ENCODE data around the gene TMEM95. TPM values are rescaled to one million over a fixed set of nuclear protein-coding genes. Genes with fewer than 3 reads are reported as not detected.

TMEM95 gene
- polyA plus RNA-seq, 1 donor from 2014 or later = not detected

DNA sequence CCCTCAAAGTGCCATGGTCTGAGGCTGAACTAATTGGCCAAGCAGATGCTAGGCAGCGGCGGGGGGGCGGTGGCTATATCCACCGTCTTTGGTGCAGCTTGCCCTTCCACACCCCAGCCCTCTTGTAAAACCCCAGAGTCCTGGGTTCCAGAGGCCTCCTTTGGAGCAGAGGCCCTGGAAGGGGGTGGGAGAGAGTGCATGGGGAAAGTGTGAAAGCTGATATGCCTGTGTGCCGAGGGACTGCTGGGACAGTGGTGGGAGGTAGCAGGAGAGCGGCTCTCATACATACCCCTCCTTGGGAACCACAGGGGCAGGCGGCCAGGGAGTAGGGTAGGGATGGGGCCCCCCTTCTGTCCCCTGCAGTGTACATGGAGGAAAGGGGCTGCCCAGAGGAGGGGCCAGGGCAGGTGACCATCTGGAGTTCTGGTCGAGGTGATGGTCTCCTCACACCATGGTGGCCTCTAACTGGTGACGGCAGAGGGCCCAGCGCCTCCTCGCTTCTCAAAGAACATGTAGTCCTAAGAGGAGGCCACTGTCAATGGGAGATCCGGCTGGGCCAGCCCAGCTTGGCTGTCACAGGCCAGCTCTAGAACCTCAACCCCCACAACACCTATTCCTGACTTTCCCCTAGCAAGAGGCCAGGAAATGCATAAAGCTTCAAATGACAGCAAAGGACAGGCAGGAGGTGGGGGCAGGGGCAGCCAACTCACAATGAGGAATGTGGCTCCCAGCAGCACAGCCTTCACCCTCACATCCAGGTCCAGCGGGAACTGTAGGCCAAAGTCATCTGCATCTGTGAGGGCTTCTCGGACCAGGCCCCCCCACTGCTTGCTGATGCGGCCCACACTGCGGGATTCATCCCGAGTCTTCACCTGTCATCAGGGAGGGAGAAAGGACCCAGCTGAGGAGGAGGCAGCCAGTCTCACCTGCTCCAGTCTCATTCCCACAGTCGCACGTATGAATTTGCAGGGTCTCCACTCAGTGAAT is 35.3 kb downstream of the TMEM95 start:
- Mint-ChIP-seq H3K4me3 (peak overlapping the region in 1 of 4 donors; percentile 72), H3K27ac (peak overlapping the region in 1 of 3 donors; percentile 29), H3K27me3 (no peaks in the 10 kb centered on the region), H3K9me3 (no peaks in the 10 kb centered on the region), H3K36me3 (no peaks in the 10 kb centered on the region), H3K4me1 (peaks cover 9 to 10% (median 9%) of the 10 kb centered on the region in 3 donors)

DNA sequence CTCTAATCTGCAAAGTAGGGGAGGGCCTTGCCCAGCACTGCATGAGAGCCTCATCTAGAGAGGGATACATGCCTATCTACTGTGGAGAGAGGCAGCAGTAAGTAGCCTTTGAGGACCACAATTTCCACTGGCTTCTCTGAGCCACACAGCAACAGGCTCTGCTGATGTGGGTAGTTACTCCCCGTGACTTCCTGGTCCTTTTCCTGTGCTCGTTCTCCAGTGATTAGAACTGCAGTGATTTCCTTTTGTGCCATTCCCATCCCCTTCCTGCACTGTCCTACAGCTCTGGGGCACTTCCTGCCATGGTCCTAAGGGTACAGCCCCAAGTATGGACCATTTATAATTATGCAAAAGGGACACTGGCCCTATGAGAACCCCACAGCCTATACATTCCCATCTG is 36.4 kb downstream of the TMEM95 start:
- peaks cover 5 to 12% (median 12%) of the 10 kb centered on the region in 3 donors for H3K4me1 Mint-ChIP-seq
- no peaks in the 10 kb centered on the region for H3K9me3 Mint-ChIP-seq
- H3K4me3 Mint-ChIP-seq = peak overlapping the region in 1 of 4 donors; percentile 72
- H3K27me3 Mint-ChIP-seq = no peaks in the 10 kb centered on the region
- no peaks in the 10 kb centered on the region for H3K36me3 Mint-ChIP-seq
- H3K27ac Mint-ChIP-seq = peak overlapping the region in 1 of 3 donors; percentile 29

DNA sequence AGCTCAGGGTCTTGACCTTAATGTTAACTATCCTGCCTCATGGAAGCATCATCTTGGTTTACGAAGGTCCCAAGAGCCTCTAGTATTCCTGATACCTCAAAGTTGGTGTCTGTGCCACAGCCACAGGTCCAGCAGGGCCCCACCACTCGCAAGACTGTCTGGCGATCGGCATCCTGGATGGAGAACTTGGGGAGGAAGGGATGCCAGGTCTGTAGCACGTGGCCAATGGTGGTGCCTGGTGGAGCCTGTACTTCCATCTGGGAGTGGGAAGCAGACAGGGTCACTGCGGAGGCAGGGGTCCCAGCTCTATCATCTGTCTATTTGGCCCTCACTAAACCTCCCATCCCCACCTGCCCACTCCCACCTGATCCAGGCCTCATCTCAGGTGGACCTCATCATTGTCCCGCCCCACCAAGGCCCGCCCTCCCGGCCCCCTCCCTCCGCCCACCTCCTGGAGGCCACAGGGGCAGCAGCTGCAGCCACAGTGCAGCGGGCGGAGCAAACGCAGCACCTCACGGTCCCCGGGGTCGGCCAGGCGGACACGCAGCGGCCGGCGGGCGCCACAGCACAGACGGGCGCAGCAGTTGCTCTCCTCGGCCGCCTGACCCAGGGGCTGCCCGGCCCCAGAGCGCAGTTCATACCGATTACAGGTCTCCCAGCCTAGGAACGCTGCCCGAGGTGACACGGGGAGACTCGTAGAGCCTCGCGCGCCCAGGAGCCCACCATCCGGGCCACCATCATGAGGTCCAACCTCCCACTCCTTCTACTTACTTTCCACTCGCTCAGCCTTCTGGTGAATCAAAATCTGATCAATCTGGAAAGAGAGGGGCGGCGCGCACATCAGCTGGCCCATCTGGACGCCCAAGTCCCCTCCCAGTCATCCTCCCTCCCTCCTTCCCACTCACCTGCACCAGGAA is 38.0 kb downstream of the TMEM95 start:
- Mint-ChIP-seq H3K36me3 (no peaks in the 10 kb centered on the region), H3K4me1 (peaks cover 5 to 12% (median 12%) of the 10 kb centered on the region in 3 donors), H3K9me3 (no peaks in the 10 kb centered on the region), H3K4me3 (peak overlapping the region; percentile 92 to 98 (median 94)), H3K27me3 (no peaks in the 10 kb centered on the region), H3K27ac (peak overlapping the region in 1 of 3 donors; percentile 65)

DNA sequence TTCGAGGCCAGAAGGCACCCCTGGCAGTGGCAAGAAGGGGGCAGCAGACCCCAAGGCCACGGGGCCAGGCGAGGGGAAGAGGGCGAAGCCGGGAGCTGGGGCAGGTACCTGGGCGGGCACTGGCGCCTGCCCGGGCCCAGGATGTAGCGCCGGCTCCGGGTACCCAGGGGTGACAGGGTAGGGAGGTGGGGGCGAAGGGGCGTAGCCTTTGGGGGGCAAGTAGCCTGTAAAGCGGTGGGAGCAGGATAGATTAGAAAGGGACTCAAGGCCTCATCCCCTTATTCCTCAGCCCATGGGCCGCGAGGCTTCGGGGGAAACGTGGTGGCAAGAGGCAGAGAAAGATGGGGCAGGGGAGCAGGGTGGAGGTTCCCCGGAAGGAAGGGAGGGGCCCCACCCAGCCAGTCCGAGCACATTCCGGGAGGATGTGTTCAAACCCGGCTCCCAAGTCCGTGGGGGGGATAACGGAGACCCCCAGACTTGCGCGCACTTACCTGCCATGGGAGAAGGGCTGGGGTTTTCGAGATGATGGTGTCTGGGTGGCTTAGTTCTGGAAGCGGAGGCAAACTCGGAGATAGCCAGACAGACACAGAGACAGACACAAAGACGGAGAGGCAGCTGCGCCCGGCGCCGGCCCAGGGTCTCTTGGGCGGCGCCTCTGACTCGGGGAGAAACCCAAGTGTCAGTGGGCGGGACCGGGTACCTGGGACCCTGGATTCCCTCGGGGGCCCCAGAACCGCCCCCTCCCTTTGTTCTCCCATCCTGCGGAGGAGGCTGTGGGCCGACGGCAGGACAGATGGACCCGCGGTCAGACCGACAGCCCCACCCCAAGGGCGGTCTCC is 38.9 kb downstream of the TMEM95 start:
- Mint-ChIP-seq H3K36me3 (no peaks in the 10 kb centered on the region), H3K4me1 (peaks cover 10 to 12% (median 12%) of the 10 kb centered on the region in 3 donors), H3K4me3 (peak overlapping the region; percentile 92 to 98 (median 96)), H3K27ac (peak overlapping the region; percentile 85 to 94 (median 90)), H3K9me3 (no peaks in the 10 kb centered on the region), H3K27me3 (no peaks in the 10 kb centered on the region)

DNA sequence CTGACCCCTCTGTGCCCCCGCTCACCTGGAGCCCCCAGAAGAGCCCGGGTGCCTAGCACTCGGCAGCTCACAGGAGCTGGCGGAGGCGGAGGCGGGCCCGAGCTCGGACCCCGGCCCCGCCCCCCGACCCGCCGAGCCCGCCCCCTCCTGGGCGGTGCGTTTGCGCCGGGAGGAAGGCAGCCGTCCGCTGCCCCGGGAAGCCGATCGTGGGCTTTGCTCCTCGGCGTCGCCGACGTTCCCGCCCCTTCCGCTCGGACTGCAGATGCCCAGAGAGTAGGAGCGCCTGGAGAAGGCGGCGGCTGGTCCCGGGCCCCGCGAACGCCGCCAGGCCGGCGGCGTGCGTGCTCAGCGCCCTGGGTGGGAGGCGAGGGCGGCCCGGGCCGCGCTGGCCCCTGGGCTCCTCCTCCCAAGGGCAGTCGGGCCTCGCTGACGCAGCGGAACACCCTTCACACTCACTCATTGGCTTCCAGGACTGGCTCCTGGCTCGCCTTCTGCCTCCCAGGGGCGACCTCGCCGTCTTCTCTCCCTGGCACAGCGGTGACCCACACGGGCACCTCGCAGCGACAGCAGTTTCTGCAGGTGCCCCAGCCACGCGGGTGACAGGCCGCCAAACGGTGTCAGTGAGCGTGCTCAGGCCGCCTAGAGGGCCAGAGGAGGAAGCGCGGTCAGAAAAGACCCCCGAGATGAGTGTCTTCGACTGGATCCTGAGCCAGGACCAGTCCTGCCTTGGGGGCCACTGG is 39.7 kb downstream of the TMEM95 start, which contains the start of gene PLSCR3:
Gene PLSCR3, minus strand, starts transcription at position 74 of the 740 bp plus-strand sequence. CDS start 415 bp downstream, outside the sequence.
- H3K27me3 Mint-ChIP-seq = no peaks in the 10 kb centered on the region
- H3K27ac Mint-ChIP-seq = peak within 1 kb of the TSS; percentile 90 to 94 (median 92)
- no peaks in the 10 kb centered on the region for H3K36me3 Mint-ChIP-seq
- H3K4me1 Mint-ChIP-seq = peaks cover 12% of the 10 kb centered on the region in 3 donors
- H3K9me3 Mint-ChIP-seq = no peaks in the 10 kb centered on the region
- peak within 1 kb of the TSS; percentile 92 to 98 (median 96) for H3K4me3 Mint-ChIP-seq

DNA sequence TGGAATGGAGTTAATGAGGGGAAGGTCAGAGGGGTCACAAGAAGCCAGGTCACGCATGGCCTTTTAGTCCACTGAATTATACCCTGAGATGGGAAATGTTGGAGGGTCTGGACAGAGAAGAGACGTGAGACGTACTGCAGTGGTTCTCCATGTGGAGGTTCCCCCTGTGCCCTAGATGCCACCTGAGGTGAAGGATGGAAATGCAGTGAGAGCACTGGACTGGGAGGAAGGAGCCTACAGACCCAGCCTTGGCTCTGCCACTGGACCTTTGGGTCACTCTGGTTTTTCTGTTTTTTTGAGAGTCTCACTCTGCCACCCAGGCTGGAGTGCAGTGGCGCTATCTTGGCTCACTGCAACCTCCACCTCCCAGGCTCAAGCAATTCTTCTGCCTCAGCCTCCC is 41.2 kb downstream of the TMEM95 start:
- H3K9me3 Mint-ChIP-seq = no peaks in the 10 kb centered on the region
- peaks cover 12% of the 10 kb centered on the region in 3 donors for H3K4me1 Mint-ChIP-seq
- no peaks in the 10 kb centered on the region for H3K27me3 Mint-ChIP-seq
- peak overlapping the region; percentile 32 to 81 (median 63) for H3K4me3 Mint-ChIP-seq
- no peaks in the 10 kb centered on the region for H3K36me3 Mint-ChIP-seq
- H3K27ac Mint-ChIP-seq = peak overlapping the region in 2 of 3 donors; percentile 20 to 74

DNA sequence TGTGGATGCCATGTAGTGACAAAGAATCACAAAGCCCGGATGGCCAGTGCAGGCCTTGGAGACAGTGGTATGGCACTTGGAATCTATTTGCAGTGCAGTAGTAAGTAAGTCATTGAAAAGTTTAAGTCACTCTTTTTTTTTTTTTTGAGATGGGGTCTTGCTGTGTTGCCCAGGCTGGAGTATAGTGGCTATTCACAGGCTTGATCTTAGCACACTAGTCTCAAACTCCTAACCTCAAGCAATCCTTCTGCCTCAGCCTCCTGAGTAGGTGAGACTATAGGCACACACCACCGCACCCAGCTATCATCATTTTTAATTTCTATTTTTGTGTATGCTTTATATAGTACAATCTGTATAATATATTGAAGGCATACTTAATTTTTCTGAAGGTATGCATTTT is 43.7 kb downstream of the TMEM95 start:
- H3K9me3 Mint-ChIP-seq = no peaks in the 10 kb centered on the region
- H3K4me3 Mint-ChIP-seq = peak overlapping the region in 2 of 4 donors; percentile 32 to 55
- H3K27me3 Mint-ChIP-seq = no peaks in the 10 kb centered on the region
- no peak overlapping the region for H3K27ac Mint-ChIP-seq
- H3K4me1 Mint-ChIP-seq = peaks cover 12 to 18% (median 12%) of the 10 kb centered on the region in 3 donors
- H3K36me3 Mint-ChIP-seq = no peaks in the 10 kb centered on the region

DNA sequence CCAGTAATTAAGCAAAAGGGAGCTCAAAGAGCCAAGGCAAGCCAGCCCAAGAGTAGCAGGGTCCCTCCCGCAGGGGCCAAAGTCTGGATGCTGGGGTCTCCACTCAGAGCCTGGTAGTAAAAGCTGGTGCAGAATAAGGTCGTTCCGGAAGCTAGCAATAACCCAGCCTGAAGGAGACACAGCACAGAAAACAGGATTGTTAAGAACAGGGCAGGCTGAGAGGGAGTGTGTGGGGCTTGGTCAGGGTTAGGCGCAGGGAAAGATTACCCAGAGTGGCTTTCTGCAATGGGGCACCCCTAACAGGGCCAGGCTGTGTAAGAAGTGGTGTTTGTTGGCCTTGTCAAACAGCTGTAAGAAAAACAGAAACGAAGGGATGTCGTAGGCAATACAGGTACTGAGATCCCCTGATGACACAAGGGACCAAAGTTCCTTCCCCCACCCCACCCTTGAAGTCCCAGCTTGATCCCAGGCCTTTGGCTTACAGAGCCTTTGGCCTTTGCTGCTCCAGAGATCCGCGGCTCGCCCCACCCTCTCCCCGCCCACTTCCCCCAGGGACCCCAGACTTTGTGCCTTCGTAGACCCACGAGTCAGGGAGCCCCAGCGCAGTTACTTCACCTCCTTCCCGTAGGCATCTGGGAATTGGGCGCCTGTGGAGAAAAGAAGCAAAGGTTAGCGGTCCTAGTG is 48.2 kb downstream of the TMEM95 start:
- Mint-ChIP-seq H3K27me3 (peaks cover 3% of the 10 kb centered on the region), H3K9me3 (no peaks in the 10 kb centered on the region), H3K27ac (peak overlapping the region in 2 of 3 donors; percentile 22 to 95), H3K36me3 (no peaks in the 10 kb centered on the region), H3K4me3 (peak overlapping the region; percentile 95 to 98 (median 97)), H3K4me1 (peaks cover 8 to 19% (median 12%) of the 10 kb centered on the region in 3 donors)

DNA sequence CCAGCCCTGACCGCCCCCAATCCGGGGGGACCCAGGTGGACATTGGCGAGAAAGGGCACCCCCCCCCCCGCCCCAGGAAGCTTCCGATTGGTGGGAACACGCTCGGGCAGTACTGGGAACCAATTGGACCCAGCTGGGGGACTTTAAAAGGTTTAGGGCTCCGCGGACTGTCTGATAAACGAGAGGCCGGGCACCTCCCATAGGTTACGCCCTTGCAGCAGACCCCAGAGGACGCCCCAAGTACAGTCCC is 48.7 kb downstream of the TMEM95 start:
- H3K4me3 Mint-ChIP-seq = peak overlapping the region; percentile 95 to 98 (median 97)
- H3K27ac Mint-ChIP-seq = peak overlapping the region in 2 of 3 donors; percentile 87 to 95
- peaks cover 3% of the 10 kb centered on the region for H3K27me3 Mint-ChIP-seq
- H3K36me3 Mint-ChIP-seq = no peaks in the 10 kb centered on the region
- no peaks in the 10 kb centered on the region for H3K9me3 Mint-ChIP-seq
- H3K4me1 Mint-ChIP-seq = peaks cover 8 to 19% (median 8%) of the 10 kb centered on the region in 3 donors

DNA sequence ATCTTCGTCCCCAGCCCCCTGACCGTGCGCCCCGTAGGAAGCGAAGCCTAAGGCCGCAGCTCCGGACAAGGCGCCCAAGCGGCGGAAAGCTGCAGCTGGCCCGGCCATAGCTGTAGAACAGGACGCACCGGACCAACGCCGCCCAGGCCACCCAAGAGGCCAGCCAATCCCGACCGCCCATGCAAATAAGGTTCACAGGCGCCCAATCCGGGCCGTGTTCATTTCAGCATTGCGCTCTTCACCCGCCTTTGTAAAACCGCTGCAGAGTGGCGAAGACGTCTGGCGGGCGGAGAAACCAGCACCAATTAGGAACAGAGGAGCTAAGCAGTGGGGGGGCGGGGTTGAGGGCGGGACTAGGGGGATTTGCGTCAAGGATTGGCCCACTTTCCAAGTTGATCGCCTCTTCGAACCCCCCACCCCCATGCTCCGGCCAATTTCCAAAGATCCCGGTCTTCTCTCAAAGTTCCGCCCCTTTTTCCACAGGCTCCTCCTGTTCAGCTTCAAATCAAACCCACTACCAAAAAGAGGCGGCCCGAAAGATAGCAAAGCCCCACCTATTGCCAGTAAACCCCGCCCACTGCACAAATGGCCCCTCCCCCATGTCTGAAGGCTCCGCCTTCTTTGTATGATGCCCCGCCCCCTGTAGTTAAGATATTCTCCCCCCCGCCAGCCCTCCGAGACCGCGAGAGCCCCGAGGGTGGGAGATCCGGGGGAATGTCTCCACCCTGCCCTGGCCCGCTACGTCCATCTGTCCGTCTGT is 49.2 kb downstream of the TMEM95 start, which contains the start of gene TMEM256:
Gene TMEM256, minus strand, starts transcription at position 121 of the 760 bp plus-strand sequence. Its CDS starts 13 bp downstream, at position 108.
- H3K27ac Mint-ChIP-seq = peak within 1 kb of the TSS; percentile 81 to 95 (median 87)
- H3K27me3 Mint-ChIP-seq = peaks cover 5% of the 10 kb centered on the region
- peaks cover 5 to 19% (median 8%) of the 10 kb centered on the region in 3 donors for H3K4me1 Mint-ChIP-seq
- no peaks in the 10 kb centered on the region for H3K9me3 Mint-ChIP-seq
- H3K4me3 Mint-ChIP-seq = peak within 1 kb of the TSS; percentile 95 to 98 (median 97)
- no peaks in the 10 kb centered on the region for H3K36me3 Mint-ChIP-seq

DNA sequence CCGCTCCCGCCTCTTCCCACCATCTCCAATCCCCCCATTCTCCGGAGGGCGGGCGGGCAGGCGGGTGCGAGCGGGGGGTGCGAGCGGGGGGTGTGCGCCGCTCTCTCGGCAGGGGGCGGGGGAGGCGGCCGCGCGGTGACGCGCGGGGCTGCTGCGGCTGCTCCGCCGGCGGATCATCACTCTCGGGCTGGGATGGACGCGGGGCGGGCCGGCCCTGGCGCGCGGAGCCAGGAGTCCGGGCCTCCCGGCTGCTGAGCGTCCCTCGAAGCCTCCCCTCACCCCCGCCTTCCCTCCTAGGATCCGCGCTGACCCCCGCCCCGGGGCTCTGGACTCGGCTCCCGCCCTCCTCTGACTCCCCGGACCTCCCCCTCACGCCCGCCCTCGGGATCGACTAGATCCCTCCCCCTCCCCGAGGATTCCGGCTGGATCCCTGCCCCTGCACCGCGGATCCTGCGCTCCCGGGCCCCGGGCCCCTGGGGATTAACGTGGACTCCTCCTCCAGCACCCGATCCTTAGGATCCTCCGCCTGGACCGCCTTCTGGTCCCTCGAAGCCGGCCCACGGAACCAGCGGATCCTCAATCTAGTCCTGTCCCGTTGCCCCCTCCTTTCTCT is 49.9 kb downstream of the TMEM95 start:
- H3K9me3 Mint-ChIP-seq = no peaks in the 10 kb centered on the region
- H3K36me3 Mint-ChIP-seq = no peaks in the 10 kb centered on the region
- H3K4me3 Mint-ChIP-seq = peak overlapping the region; percentile 95 to 98 (median 97)
- peaks cover 5 to 19% (median 8%) of the 10 kb centered on the region in 3 donors for H3K4me1 Mint-ChIP-seq
- H3K27me3 Mint-ChIP-seq = peaks cover 6% of the 10 kb centered on the region
- peak overlapping the region; percentile 81 to 95 (median 87) for H3K27ac Mint-ChIP-seq
